Testis (tissue), 3 donors: ENCODE data around the gene OTULIN. TPM values are rescaled to one million over a fixed set of nuclear protein-coding genes. Genes with fewer than 3 reads are reported as not detected.

ENCODE experiments used
- DNase-seq: peaks from one replicate; pipeline ENCODE4 v3.0.0-alpha.2; 2019
- H3K27ac ChIP-seq, 2 donors: fragments of 200-600 bp; sonication (generic); one replicate each; pipeline ENCODE4 v1.5.1; 2019
- H3K27me3 ChIP-seq: fragments of 200-600 bp; sonication (generic); one replicate; pipeline ENCODE4 v1.5.1; 2019
- H3K36me3 ChIP-seq: fragments of 200-600 bp; sonication (generic); one replicate; pipeline ENCODE4 v1.5.1; 2017; ENCODE audit warnings: low read depth; ENCODE audit errors: missing control alignments
- H3K4me1 ChIP-seq: fragments of 200-600 bp; sonication (generic); one replicate; pipeline ENCODE4 v1.5.1; 2019
- H3K4me3 ChIP-seq, 2 donors: fragments of 200-600 bp; sonication (generic); one replicate each; pipeline ENCODE4 v1.5.1; 2017 to 2019
- H3K9me3 ChIP-seq: fragments of 200-600 bp; sonication (generic); one replicate; pipeline ENCODE4 v1.5.1; 2017
- CTCF ChIP-seq, 3 experiments: fragments of 450-650 bp in 2 of 3; fragments of 200-600 bp in 1 of 3; sonication (generic) in 1 of 3; IDR thresholded peaks; one replicate each; pipeline ENCODE4 v1.5.1; 2016 to 2019; ENCODE audit warnings: antibody characterized with exemption in 3 of 3, mild to moderate bottlenecking in 2 of 3, moderate library complexity in 1 of 3
- POLR2A ChIP-seq: fragments of 450-650 bp; IDR thresholded peaks from one replicate; pipeline ENCODE4 v1.6.1; 2017; ENCODE audit warnings: antibody characterized with exemption, mild to moderate bottlenecking, moderate library complexity
- WGBS, 2 donors: methylation state at CpG; one replicate each; pipeline ENCODE4 v1.1.5; 2018; 5-methylcytosine and 5-hydroxymethylcytosine counted together
- intact Hi-C: fragments of 100-400 bp; cut with DNase I; formaldehyde crosslinking; loops from one replicate; pipeline ENCODE4 v1.15.1; 2023; ENCODE audit warnings: low total_unique reads
- polyA plus RNA-seq: library from polyadenylated mRNA; stranded (reverse); fragments of 350-450 nt; fragmentation: Illumina TruSeq; extraction: RNeasy Lipid Tissue Mini Kit (QIAGEN cat#74804); gene quantifications from one replicate; pipeline ENCODE4 v1.2.3, GENCODE V29; 2014; ENCODE audit warnings: low read depth, low replicate concordance; ENCODE audit not compliant: insufficient read depth
- total RNA-seq, 2 donors: library from RNA; depleted of rRNA; stranded (reverse); fragments of >200 nt; gene quantifications; one replicate each; pipeline ENCODE4 v1.2.3, GENCODE V29; 2016

OTULIN gene
- total and polyA plus RNA-seq, 3 donors from 2014 or later = 32.7 to 41.0 (median 33.8) TPM

DNA sequence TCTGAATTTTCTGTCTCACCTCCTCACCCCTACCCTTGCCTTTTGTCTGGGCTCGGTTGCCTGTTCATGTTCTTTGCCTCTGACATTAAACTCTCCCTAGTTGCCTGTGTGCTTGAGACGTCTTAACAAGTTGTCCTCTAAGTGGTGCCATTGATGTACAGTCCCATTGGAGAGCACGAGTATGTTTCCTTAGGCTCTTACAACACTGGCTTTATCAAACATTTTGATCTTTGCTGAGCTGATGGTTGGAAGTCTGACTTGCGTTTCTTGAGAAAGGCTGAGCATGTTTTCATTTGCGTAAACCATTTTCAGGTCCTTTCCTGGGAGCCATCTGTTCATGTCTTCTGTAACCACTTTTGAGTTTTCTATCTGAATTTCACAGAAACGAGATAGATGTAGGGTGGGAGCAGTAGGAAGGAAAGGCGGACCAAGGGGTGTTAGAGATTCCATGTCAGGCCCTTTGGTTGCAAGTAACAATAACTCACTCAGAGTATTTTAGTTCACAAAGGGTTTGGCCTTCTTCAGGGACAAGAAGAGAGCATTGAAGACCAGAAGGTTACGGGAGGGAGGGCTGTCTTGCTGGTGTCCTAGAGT, 35.4 kb downstream of the OTULIN start:
- no peak overlapping the region for H3K27ac ChIP-seq
- TF ChIP-seq CTCF (IDR thresholded peaks at IDR 0.05) (no peak), POLR2A (no peak)
- H3K4me3 ChIP-seq = no peak overlapping the region
- WGBS, 2 donors = 86 to 92% methylated on average over 8 of the region's 8 CpGs
- intact Hi-C loops = no loop called here
- DNase-seq = no peak
- H3K36me3 ChIP-seq = no peaks in the 10 kb centered on the region
- H3K9me3 ChIP-seq = no peaks in the 10 kb centered on the region
- no peaks in the 10 kb centered on the region for H3K27me3 ChIP-seq
- peaks cover 6% of the 10 kb centered on the region for H3K4me1 ChIP-seq

DNA sequence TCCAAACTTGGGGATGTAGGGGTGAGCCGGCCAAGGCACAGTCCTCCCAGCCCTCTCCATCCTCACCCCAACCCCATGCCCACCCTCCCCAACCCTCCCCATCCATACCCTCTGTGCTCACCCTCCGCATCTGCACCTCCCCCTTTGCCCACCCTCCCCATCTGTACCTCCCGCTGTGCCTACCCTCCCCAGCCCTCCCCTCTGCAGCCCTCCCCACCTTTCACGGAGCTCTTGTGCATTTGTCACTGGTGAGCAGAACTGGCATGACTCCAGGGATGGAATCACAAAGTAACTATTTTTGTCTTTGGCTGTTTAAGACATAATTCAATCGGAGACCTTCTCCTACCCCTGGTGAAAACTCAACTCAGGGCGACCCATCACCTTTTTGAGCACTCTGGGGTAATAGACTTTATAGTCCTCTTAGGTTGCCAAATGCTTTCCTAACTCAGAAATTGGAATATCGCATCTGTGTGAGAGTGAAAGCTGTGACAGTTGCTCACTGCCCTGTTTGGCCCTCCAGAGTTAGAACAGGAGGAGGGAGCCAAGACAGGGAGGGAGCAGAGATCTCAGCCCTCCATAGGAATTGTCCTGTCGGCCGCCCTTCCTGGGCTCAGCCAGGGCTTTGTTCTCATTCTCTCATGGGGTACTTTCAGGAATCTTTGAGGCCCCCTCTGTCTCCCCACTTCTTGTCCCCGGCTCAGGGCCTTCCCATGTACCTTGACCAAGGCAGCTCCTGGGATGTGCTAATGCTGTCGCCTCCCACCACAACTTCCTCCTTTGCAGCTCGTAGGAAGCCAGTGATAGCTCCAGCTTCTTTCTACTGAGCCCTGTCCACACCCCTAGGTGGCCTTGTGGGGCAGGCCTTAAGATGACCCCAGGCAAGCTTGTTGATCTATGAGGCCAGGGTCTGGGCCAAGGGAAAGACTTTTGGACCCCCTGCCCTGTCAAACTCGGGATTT, 36.2 kb downstream of the OTULIN start:
- Histone ChIP-seq H3K27me3 (no peaks in the 10 kb centered on the region), H3K9me3 (no peaks in the 10 kb centered on the region), H3K27ac (no peak overlapping the region), H3K36me3 (no peaks in the 10 kb centered on the region), H3K4me3 (no peak overlapping the region), H3K4me1 (peaks cover 6% of the 10 kb centered on the region)
- WGBS, 2 donors = 55 to 71% methylated on average over 13 of the region's 13 CpGs
- intact Hi-C loops = no loop called here
- no peak for TF ChIP-seq POLR2A
- TF ChIP-seq CTCF (IDR thresholded peaks at IDR 0.05) = no peak
- DNase-seq = peak; percentile 42

GRCh38 chr5:14701556-14701955, 37.0 kb downstream of the OTULIN start:
- peaks cover 6% of the 10 kb centered on the region for H3K4me1 ChIP-seq
- intact Hi-C loops = no loop called here
- no peak for DNase-seq
- 97 to 98% methylated on average over 10 of the region's 10 CpGs for WGBS, 2 donors
- H3K27me3 ChIP-seq = no peaks in the 10 kb centered on the region
- TF ChIP-seq POLR2A = no peak
- no peak for TF ChIP-seq CTCF (IDR thresholded peaks at IDR 0.05)
- no peaks in the 10 kb centered on the region for H3K9me3 ChIP-seq
- no peaks in the 10 kb centered on the region for H3K36me3 ChIP-seq
- H3K4me3 ChIP-seq = no peak overlapping the region
- H3K27ac ChIP-seq = no peak overlapping the region

GRCh38 chr5:14702238-14702839, 37.8 kb downstream of the OTULIN start:
- DNase-seq = no peak
- intact Hi-C loops = no loop called here
- Histone ChIP-seq H3K36me3 (no peaks in the 10 kb centered on the region), H3K4me1 (peaks cover 6% of the 10 kb centered on the region), H3K27me3 (no peaks in the 10 kb centered on the region), H3K27ac (no peak overlapping the region), H3K9me3 (no peaks in the 10 kb centered on the region), H3K4me3 (no peak overlapping the region)
- WGBS, 2 donors = 85 to 90% methylated on average over 11 of the region's 11 CpGs
- TF ChIP-seq POLR2A (no peak), CTCF (IDR thresholded peaks at IDR 0.05) (no peak)
